Glutamatergic neuron (in vitro differentiated cells): Measurements from ENCODE around the gene HMMR. TPM values are rescaled to one million over a fixed set of nuclear protein-coding genes. Genes with fewer than 3 reads are reported as not detected.

ENCODE experiments used
- DNase-seq: peaks from one replicate; pipeline ENCODE4 v3.0.0; 2022
- H3K27ac Mint-ChIP-seq: one replicate; pipeline ENCODE4 v1.8.0; 2020; ENCODE audit warnings: mild to moderate bottlenecking, mixed read lengths, inconsistent platforms; ENCODE audit not compliant: unreplicated experiment
- H3K27me3 Mint-ChIP-seq: one replicate; pipeline ENCODE4 v1.8.0; 2020; ENCODE audit warnings: mild to moderate bottlenecking, moderate library complexity, mixed read lengths, inconsistent platforms; ENCODE audit not compliant: unreplicated experiment
- H3K36me3 Mint-ChIP-seq: one replicate; pipeline ENCODE4 v1.8.0; 2020; ENCODE audit warnings: mild to moderate bottlenecking, mixed read lengths, inconsistent platforms; ENCODE audit not compliant: unreplicated experiment
- H3K4me1 Mint-ChIP-seq: one replicate; pipeline ENCODE4 v1.8.0; 2020; ENCODE audit warnings: mild to moderate bottlenecking, low read depth, mixed read lengths, inconsistent platforms; ENCODE audit not compliant: unreplicated experiment
- H3K4me3 Mint-ChIP-seq: one replicate; pipeline ENCODE4 v1.8.0; 2020; ENCODE audit warnings: mild to moderate bottlenecking, mixed read lengths, inconsistent platforms; ENCODE audit not compliant: unreplicated experiment
- H3K9me3 Mint-ChIP-seq: one replicate; pipeline ENCODE4 v1.8.0; 2020; ENCODE audit warnings: mild to moderate bottlenecking, moderate library complexity, mixed read lengths, inconsistent platforms; ENCODE audit not compliant: unreplicated experiment
- CTCF ChIP-seq: fragments of 200-600 bp; sonication (generic); IDR thresholded peaks from one replicate; pipeline ENCODE4 v1.5.0; 2021; ENCODE audit not compliant: partially characterized antibody, unreplicated experiment
- total RNA-seq: library from RNA; stranded (reverse); fragmentation: NEBNext Ultra II Directional; extraction: Animal tissue kit (Norgen Biotek cat#: 25700); gene quantifications from one replicate; pipeline ENCODE4 v1.2.1, GENCODE V29; 2021; ENCODE audit not compliant: unreplicated experiment

Gene HMMR
- total RNA-seq, 1 donor from 2014 or later: 7.4 TPM

- peak; percentile 97 for DNase-seq
- H3K4me3 Mint-ChIP-seq: peak within 1 kb of the TSS; percentile 90
- TF ChIP-seq CTCF: peak; percentile 43
- no peaks in the 10 kb centered on the region for H3K27me3 Mint-ChIP-seq
- H3K4me1 Mint-ChIP-seq: peaks cover 7% of the 10 kb centered on the region
- peaks cover 13% of the 10 kb centered on the region for H3K9me3 Mint-ChIP-seq
- H3K36me3 Mint-ChIP-seq: no peaks in the 10 kb centered on the region
- peak within 1 kb of the TSS; percentile 96 for H3K27ac Mint-ChIP-seq
These were observed 45.1 kb downstream of the HMMR start, which contains the start of gene MAT2B for GRCh38 chr5:163505368-163506094. Gene MAT2B, plus strand, starts transcription at chr5:163505619. Its CDS starts 68 bp downstream, at chr5:163505687.

GRCh38 chr5:163506095-163506457 is 45.6 kb downstream of the HMMR start:
- DNase-seq: no peak
- no peak for TF ChIP-seq CTCF
- Mint-ChIP-seq H3K4me1 (peaks cover 7% of the 10 kb centered on the region), H3K27me3 (no peaks in the 10 kb centered on the region), H3K9me3 (peaks cover 13% of the 10 kb centered on the region), H3K36me3 (no peaks in the 10 kb centered on the region), H3K27ac (peak overlapping the region; percentile 96), H3K4me3 (peak overlapping the region; percentile 90)

GRCh38 chr5:163506726-163507125 is 46.3 kb downstream of the HMMR start:
- no peak for TF ChIP-seq CTCF
- peaks cover 13% of the 10 kb centered on the region for H3K9me3 Mint-ChIP-seq
- H3K36me3 Mint-ChIP-seq: no peaks in the 10 kb centered on the region
- H3K4me1 Mint-ChIP-seq: peaks cover 7% of the 10 kb centered on the region
- no peak overlapping the region for H3K27ac Mint-ChIP-seq
- DNase-seq: no peak
- H3K4me3 Mint-ChIP-seq: peak overlapping the region; percentile 90
- H3K27me3 Mint-ChIP-seq: no peaks in the 10 kb centered on the region

GRCh38 chr5:163508753-163509152 is 48.3 kb downstream of the HMMR start:
- DNase-seq: no peak
- no peak overlapping the region for H3K4me3 Mint-ChIP-seq
- H3K4me1 Mint-ChIP-seq: peaks cover 1% of the 10 kb centered on the region
- no peaks in the 10 kb centered on the region for H3K27me3 Mint-ChIP-seq
- H3K27ac Mint-ChIP-seq: peak overlapping the region; percentile 15
- TF ChIP-seq CTCF: no peak
- H3K9me3 Mint-ChIP-seq: peaks cover 14% of the 10 kb centered on the region
- no peaks in the 10 kb centered on the region for H3K36me3 Mint-ChIP-seq

- Mint-ChIP-seq H3K4me3 (no peak overlapping the region), H3K36me3 (no peaks in the 10 kb centered on the region), H3K27ac (no peak overlapping the region), H3K4me1 (peaks cover 1% of the 10 kb centered on the region), H3K27me3 (no peaks in the 10 kb centered on the region), H3K9me3 (peaks cover 13% of the 10 kb centered on the region)
- DNase-seq: no peak
- no peak for TF ChIP-seq CTCF
These were observed 49.0 kb downstream of the HMMR start for GRCh38 chr5:163509291-163509951.
